PC-3 (cell line): ENCODE results near the gene IFI44. TPM values are rescaled to one million over a fixed set of nuclear protein-coding genes. Genes with fewer than 3 reads are reported as not detected.

Source experiments
- ATAC-seq: fragments of 200-7000 bp; cut with Tn5 transposase; 2 replicates; pipeline ENCODE4 v1.9.1; 2020; ENCODE audit warnings: mild to moderate bottlenecking, moderate library complexity
- BruUV-seq: library from RNA; stranded (reverse); fragments of 400-500 nt; replicated peaks from 2 replicates; lab custom pipeline; 2021; lab: Mats Ljungman, UMichigan
- CTCF ChIA-PET: fragments of 300-600 bp; sonication (Branson Sonifier 250); formaldehyde crosslinking; loops from one replicate; lab custom pipeline; 2022; ENCODE audit warnings: antibody characterized with exemption; lab: Charles Lee
- POLR2A ChIA-PET: fragments of 300-600 bp; sonication (Branson Sonifier 250); formaldehyde crosslinking; loops from one replicate; lab custom pipeline; 2022; ENCODE audit warnings: antibody characterized with exemption; ENCODE audit not compliant: unreplicated experiment; lab: Charles Lee
- DNase-seq: peaks from one replicate; pipeline ENCODE4 v3.0.0-alpha.2; 2015
- H2AFZ ChIP-seq: fragments of 300-600 bp; sonication (generic); 2 replicates; pipeline ENCODE4 v1.6.0; 2016; ENCODE audit warnings: antibody characterized with exemption, low read length
- H3F3A ChIP-seq: fragments of 300-600 bp; sonication (generic); one replicate; pipeline ENCODE4 v1.6.0; 2017; ENCODE audit warnings: antibody characterized with exemption, low read length, control low read depth, mild to moderate bottlenecking; ENCODE audit not compliant: unreplicated experiment
- H3K27ac ChIP-seq: fragments of 300-600 bp; sonication (generic); 2 replicates; pipeline ENCODE4 v1.5.1; 2016; ENCODE audit warnings: mild to moderate bottlenecking, low read length
- H3K27me3 ChIP-seq: fragments of 300-600 bp; sonication (generic); 2 replicates; pipeline ENCODE4 v1.6.1; 2016; ENCODE audit warnings: low read length, mixed read lengths
- H3K36me3 ChIP-seq: fragments of 300-600 bp; sonication (generic); 2 replicates; pipeline ENCODE4 v1.6.1; 2016; ENCODE audit warnings: low read depth, mixed run types, low read length, mixed read lengths
- H3K4me1 ChIP-seq: fragments of 300-600 bp; sonication (generic); 2 replicates; pipeline ENCODE4 v1.5.1; 2016; ENCODE audit warnings: low read length; ENCODE audit not compliant: insufficient read depth
- H3K4me2 ChIP-seq: fragments of 300-600 bp; sonication (generic); 2 replicates; pipeline ENCODE4 v1.6.0; 2016; ENCODE audit warnings: low read length
- H3K4me3 ChIP-seq: fragments of 300-600 bp; sonication (generic); 2 replicates; pipeline ENCODE4 v1.5.1; 2016; ENCODE audit warnings: mild to moderate bottlenecking, low read length, mixed read lengths
- H3K79me2 ChIP-seq: fragments of 300-600 bp; sonication (generic); 2 replicates; pipeline ENCODE4 v1.6.1; 2017; ENCODE audit warnings: low read length, mixed read lengths
- H3K9ac ChIP-seq: fragments of 300-600 bp; sonication (generic); 2 replicates; pipeline ENCODE4 v1.6.0; 2016; ENCODE audit warnings: mild to moderate bottlenecking, low read length
- H3K9me2 ChIP-seq: fragments of 300-600 bp; sonication (generic); replicated peaks from 2 replicates; pipeline ENCODE4 v1.6.1; 2016; ENCODE audit warnings: mixed run types, low read length, mixed read lengths
- H3K9me3 ChIP-seq: fragments of 300-600 bp; sonication (generic); 2 replicates; pipeline ENCODE4 v1.6.1; 2016; ENCODE audit warnings: low read length, mixed read lengths
- H4K20me1 ChIP-seq: fragments of 300-600 bp; sonication (generic); 2 replicates; pipeline ENCODE4 v1.6.1; 2016; ENCODE audit warnings: low read length, mixed read lengths
- EZH2 ChIP-seq: fragments of 300-600 bp; sonication (generic); IDR thresholded peaks from one replicate; pipeline ENCODE4 v1.6.1; 2017; ENCODE audit warnings: antibody characterized with exemption, mild to moderate bottlenecking, low read length; ENCODE audit not compliant: unreplicated experiment
- EZH2phosphoT487 ChIP-seq: fragments of 300-600 bp; sonication (generic); IDR thresholded peaks from 2 replicates; pipeline ENCODE4 v1.6.1; 2018; ENCODE audit warnings: mild to moderate bottlenecking, antibody characterized with exemption, low read length, borderline replicate concordance
- intact Hi-C: fragments of 100-400 bp; cut with micrococcal nuclease; formaldehyde crosslinking; loops from 2 replicates; pipeline ENCODE4 v1.9.0; 2023
- total RNA-seq: library from RNA; depleted of rRNA; stranded (reverse); fragments of >200 nt; gene quantifications from 2 replicates; pipeline ENCODE4 v1.2.3, GENCODE V29; 2014
- TF ChIP-seq, protein P1 (sequence below): fragments of 300-600 bp; sonication (generic); conservative IDR thresholded peaks from 2 replicates; pipeline ENCODE4 v1.5.1; 2017; ENCODE audit warnings: antibody characterized with exemption, low read depth, mild to moderate bottlenecking, low read length

Gene IFI44
- total RNA-seq, 1 experiment from 2014 or later: 10.4 TPM

DNA sequence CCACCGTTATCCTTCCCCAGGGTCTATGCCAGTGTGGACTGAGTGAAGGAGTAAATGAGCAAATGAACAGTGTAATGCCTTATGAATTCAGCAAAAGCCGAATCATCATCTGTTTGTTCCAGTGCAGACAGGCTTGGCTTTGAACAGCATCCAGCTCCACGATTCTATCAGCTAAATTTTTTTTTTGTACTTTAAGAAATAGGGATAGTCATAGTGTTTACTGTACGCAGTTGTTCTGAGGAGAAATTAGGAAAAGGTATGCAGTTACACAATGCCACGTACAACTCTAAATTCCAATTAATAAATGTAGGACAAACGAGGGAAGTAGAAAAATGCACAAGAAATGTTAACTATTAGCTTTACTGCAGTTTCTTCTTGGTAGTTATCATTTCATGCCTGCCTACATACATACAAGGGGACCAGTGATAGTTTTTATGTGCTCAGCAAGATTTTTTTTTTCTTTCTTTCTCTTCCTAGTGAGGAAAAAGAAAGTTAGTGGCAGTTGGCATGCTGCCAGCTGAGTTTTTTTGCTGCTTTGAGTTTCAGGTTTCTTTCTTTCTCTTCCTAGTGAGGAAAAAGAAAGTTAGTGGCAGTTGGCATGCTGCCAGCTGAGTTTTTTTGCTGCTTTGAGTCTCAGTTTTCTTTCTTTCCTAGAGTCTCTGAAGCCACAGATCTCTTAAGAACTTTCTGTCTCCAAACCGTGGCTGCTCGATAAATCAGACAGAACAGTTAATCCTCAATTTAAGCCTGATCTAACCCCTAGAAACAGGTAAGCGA, 29.6 kb upstream of the IFI44 start, which contains the start of gene IFI44L:
TSS of gene IFI44L (plus strand) at position 646 of the 777 bp plus-strand sequence. CDS start 7,468 bp downstream, outside the sequence.
- H3K27me3 ChIP-seq: no peaks in the 10 kb centered on the region
- no peaks in the 10 kb centered on the region for H3K36me3 ChIP-seq
- peak within 1 kb of the TSS; percentile 51 for H3K27ac ChIP-seq
- TF ChIP-seq, protein P1, sequence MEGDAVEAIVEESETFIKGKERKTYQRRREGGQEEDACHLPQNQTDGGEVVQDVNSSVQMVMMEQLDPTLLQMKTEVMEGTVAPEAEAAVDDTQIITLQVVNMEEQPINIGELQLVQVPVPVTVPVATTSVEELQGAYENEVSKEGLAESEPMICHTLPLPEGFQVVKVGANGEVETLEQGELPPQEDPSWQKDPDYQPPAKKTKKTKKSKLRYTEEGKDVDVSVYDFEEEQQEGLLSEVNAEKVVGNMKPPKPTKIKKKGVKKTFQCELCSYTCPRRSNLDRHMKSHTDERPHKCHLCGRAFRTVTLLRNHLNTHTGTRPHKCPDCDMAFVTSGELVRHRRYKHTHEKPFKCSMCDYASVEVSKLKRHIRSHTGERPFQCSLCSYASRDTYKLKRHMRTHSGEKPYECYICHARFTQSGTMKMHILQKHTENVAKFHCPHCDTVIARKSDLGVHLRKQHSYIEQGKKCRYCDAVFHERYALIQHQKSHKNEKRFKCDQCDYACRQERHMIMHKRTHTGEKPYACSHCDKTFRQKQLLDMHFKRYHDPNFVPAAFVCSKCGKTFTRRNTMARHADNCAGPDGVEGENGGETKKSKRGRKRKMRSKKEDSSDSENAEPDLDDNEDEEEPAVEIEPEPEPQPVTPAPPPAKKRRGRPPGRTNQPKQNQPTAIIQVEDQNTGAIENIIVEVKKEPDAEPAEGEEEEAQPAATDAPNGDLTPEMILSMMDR: no peak
- no peak for TF ChIP-seq EZH2
- no peak for TF ChIP-seq EZH2phosphoT487
- peak within 1 kb of the TSS; percentile 85 for H3K4me2 ChIP-seq
- H3K9me3 ChIP-seq: no peaks in the 10 kb centered on the region
- H3K4me3 ChIP-seq: peak within 1 kb of the TSS; percentile 61
- DNase-seq: peak; percentile 57
- TSS peak; percentile 85 for BruUV-seq
- H3K9me2 ChIP-seq: no peaks in the 10 kb centered on the region
- H2AFZ ChIP-seq: peak within 1 kb of the TSS; percentile 79
- POLR2A ChIA-PET: interaction anchor here (0.6 to 0.9 kb wide), 6 partner anchors 12 to 616 kb away, joined by 3 to 5 read pairs (median 4); partner anchors contain the start of genes DNAJB4 and IFI44
- no peaks in the 10 kb centered on the region for H4K20me1 ChIP-seq
- peak; percentile 66 for ATAC-seq
- H3K4me1 ChIP-seq: peaks cover 24% of the 10 kb centered on the region
- intact Hi-C loops: loop anchor here (1.0 to 2.0 kb wide), 2 partner anchors 213 to 577 kb away; no protein-coding TSS in a partner anchor
- H3K79me2 ChIP-seq: no peaks in the 10 kb centered on the region
- peak within 1 kb of the TSS; percentile 38 for H3K9ac ChIP-seq
- H3F3A ChIP-seq: no peaks in the 10 kb centered on the region
- CTCF ChIA-PET: interaction anchor here (0.6 kb wide), 1 partner anchor 852 kb away, joined by 4 read pairs; no protein-coding TSS in a partner anchor

DNA sequence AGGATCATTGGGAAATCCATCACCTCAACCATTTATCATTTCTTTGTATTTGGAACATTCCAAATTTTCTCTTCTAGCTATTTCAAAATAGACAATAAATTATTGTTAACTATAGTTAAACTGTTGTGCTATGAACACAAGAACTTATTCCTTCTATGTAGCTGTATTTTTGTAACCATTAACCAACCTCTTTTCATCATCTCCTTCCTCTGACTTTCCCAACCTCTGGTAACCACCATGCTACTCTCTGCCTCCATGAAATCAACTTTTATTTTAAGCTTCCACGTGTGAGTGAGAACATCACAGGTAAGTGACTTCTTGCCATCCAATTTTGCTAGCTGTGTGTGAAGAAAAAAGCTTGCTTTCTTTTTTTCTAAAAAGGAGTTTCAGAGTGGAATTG, 29.0 kb upstream of the IFI44 start:
- Histone ChIP-seq H3K9ac (peak overlapping the region; percentile 38), H3K36me3 (no peaks in the 10 kb centered on the region), H3K27ac (peak overlapping the region; percentile 51), H3K4me1 (peaks cover 24% of the 10 kb centered on the region), H3K9me3 (no peaks in the 10 kb centered on the region), H3K9me2 (no peaks in the 10 kb centered on the region), H3K4me2 (peak overlapping the region; percentile 85), H3K79me2 (no peaks in the 10 kb centered on the region), H3K4me3 (peak overlapping the region; percentile 61), H3K27me3 (no peaks in the 10 kb centered on the region), H2AFZ (peak overlapping the region; percentile 79), H3F3A (no peaks in the 10 kb centered on the region), H4K20me1 (no peaks in the 10 kb centered on the region)
- TSS peak; percentile 77 for BruUV-seq
- no peak for DNase-seq
- CTCF ChIA-PET: no interaction called here
- ATAC-seq: no peak
- POLR2A ChIA-PET: interaction anchor here (0.6 kb wide), 1 partner anchor 29 kb away, joined by 5 read pairs; the partner anchor contains the start of gene IFI44
- intact Hi-C loops: loop anchor here (1.0 to 2.0 kb wide), 2 partner anchors 212 to 577 kb away; no protein-coding TSS in a partner anchor
- no peak for TF ChIP-seq EZH2
- TF ChIP-seq, protein P1: no peak
